NB4 (cell line): ENCODE data around the gene GMNC.

Experiments used
- MYC ChIP-seq: IDR thresholded peaks from 2 replicates; pipeline ENCODE4 v1.6.1; 2011; ENCODE audit warnings: low read depth, low read length
- POLR2A ChIP-seq: IDR thresholded peaks from 2 replicates; pipeline ENCODE4 v1.6.1; 2011; ENCODE audit warnings: mild to moderate bottlenecking; ENCODE audit not compliant: insufficient read length; ENCODE audit errors: extremely low read depth
- TF ChIP-seq, protein P1 (sequence below): IDR thresholded peaks from one replicate; pipeline ENCODE4 v1.5.1; 2012; ENCODE audit warnings: low read depth, low read length

DNA sequence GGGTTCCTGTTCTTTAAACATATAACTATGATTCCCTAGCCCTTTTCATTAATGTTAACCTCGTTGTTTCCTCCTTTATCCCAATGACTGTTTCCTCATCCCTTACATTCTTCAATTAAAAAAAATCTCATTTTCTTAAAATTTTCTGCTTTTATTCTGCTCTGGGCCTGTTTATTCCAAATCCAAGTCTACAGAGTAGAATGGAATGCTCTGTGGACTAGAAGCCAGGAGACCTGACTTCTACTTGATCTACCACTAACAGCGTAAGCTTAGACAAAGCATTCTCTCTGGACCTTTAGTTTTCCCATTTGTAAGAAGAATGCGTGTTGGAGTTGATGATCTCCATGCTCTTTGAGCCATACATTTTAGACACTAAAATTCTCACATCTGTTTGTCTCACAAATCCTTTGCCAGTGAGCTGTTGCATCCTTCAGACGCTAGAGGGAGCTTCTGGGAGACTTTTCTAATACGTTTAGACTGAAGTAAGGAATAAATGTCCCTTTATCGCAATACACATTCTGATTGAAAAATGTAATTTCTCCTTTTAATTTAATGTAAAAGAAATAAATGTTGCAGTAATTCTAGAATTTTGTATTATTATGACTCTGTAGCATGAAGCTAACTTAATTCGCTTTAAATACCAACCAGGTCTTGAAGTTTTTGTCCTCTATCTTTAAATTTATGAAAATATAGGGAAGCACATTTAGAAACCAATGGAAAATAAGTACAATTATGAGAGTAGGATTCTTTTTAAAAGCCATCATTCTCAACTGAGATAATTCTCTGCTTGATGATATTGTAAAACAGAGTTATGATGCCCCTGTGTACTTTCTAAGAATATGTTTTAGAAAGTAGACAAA is 21.7 kb upstream of the GMNC start:
- TF ChIP-seq, protein P1, sequence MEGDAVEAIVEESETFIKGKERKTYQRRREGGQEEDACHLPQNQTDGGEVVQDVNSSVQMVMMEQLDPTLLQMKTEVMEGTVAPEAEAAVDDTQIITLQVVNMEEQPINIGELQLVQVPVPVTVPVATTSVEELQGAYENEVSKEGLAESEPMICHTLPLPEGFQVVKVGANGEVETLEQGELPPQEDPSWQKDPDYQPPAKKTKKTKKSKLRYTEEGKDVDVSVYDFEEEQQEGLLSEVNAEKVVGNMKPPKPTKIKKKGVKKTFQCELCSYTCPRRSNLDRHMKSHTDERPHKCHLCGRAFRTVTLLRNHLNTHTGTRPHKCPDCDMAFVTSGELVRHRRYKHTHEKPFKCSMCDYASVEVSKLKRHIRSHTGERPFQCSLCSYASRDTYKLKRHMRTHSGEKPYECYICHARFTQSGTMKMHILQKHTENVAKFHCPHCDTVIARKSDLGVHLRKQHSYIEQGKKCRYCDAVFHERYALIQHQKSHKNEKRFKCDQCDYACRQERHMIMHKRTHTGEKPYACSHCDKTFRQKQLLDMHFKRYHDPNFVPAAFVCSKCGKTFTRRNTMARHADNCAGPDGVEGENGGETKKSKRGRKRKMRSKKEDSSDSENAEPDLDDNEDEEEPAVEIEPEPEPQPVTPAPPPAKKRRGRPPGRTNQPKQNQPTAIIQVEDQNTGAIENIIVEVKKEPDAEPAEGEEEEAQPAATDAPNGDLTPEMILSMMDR, result peak; percentile 85
- no peak for TF ChIP-seq POLR2A
- TF ChIP-seq MYC, result no peak
